Thoracic aorta (tissue), 2 donors: ENCODE results near the gene LKAAEAR1. TPM values are rescaled to one million over a fixed set of nuclear protein-coding genes. Genes with fewer than 3 reads are reported as not detected.

Source experiments
- ATAC-seq: fragments of 150-250 bp; one replicate; pipeline ENCODE4 v1.8.0; 2017; ENCODE audit warnings: low read depth; ENCODE audit not compliant: insufficient number of reproducible peaks, low FRiP score
- DNase-seq: peaks from one replicate; pipeline ENCODE4 v3.0.0-alpha.2; 2020; ENCODE audit warnings: low spot score
- H3K27ac ChIP-seq, 2 donors: fragments of 200-600 bp; sonication (generic); 1 replicate in 1 of 2; 2 replicates in 1 of 2; pipeline ENCODE4 v1.5.1; 2016; ENCODE audit warnings: mild to moderate bottlenecking in 2 of 2, moderate library complexity in 2 of 2
- H3K27me3 ChIP-seq: fragments of 200-600 bp; sonication (generic); replicated peaks from 2 replicates; pipeline ENCODE4 v1.6.0; 2016; ENCODE audit warnings: mild to moderate bottlenecking; ENCODE audit not compliant: insufficient read depth
- H3K36me3 ChIP-seq: fragments of 200-600 bp; sonication (generic); one replicate; pipeline ENCODE4 v1.5.1; 2016
- H3K4me1 ChIP-seq, 2 donors: fragments of 200-600 bp; sonication (generic); 1 replicate in 1 of 2; 2 replicates in 1 of 2; pipeline versions ENCODE4 v1.5.1 to v1.6.0; 2016; ENCODE audit warnings: low read depth in 2 of 2, mild to moderate bottlenecking in 1 of 2; ENCODE audit not compliant: control insufficient read depth in 1 of 2
- H3K4me3 ChIP-seq: fragments of 200-600 bp; sonication (generic); 2 replicates; pipeline ENCODE4 v1.5.1; 2016; ENCODE audit warnings: mild to moderate bottlenecking
- H3K9me3 ChIP-seq: fragments of 200-600 bp; sonication (generic); 2 replicates; pipeline ENCODE4 v1.5.1; 2016
- total RNA-seq, 2 donors: library from RNA; depleted of rRNA; stranded (reverse); fragments of >200 nt; gene quantifications; one replicate each; pipeline versions ENCODE4 v1.1.0 to v1.2.3, GENCODE V29; 2016
- TF ChIP-seq, protein P1 (sequence below): fragments of 200-600 bp; sonication (generic); IDR thresholded peaks from one replicate; pipeline ENCODE4 v1.5.1; 2019; ENCODE audit warnings: antibody characterized with exemption

The LKAAEAR1 gene
- total RNA-seq, 2 donors from 2014 or later, result not detected

DNA sequence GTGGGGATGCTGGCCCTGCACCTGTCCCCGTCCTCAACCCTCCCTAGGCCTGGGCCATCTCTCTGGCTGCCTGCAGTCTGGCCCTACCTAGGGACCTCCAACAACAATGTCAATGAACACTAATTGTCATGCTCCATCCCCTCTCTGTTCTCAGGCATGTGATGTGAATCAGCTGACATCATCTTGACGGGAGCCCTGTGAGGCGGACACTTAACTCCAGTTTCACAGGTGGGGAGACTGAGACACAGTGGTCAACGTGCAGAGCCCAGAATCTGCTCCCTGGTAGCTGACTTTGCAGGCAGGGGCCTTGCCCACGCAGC is 22.0 kb downstream of the LKAAEAR1 start:
- no peaks in the 10 kb centered on the region for H3K36me3 ChIP-seq
- H3K27me3 ChIP-seq, result no peaks in the 10 kb centered on the region
- DNase-seq (no peak), ATAC-seq (no peak)
- H3K27ac ChIP-seq, result peak overlapping the region in 1 of 2 donors; percentile 72
- no peaks in the 10 kb centered on the region for H3K9me3 ChIP-seq
- peak overlapping the region; percentile 93 for H3K4me3 ChIP-seq
- H3K4me1 ChIP-seq, result peaks cover 18 to 24% of the 10 kb centered on the region in 2 donors
- TF ChIP-seq, protein P1, sequence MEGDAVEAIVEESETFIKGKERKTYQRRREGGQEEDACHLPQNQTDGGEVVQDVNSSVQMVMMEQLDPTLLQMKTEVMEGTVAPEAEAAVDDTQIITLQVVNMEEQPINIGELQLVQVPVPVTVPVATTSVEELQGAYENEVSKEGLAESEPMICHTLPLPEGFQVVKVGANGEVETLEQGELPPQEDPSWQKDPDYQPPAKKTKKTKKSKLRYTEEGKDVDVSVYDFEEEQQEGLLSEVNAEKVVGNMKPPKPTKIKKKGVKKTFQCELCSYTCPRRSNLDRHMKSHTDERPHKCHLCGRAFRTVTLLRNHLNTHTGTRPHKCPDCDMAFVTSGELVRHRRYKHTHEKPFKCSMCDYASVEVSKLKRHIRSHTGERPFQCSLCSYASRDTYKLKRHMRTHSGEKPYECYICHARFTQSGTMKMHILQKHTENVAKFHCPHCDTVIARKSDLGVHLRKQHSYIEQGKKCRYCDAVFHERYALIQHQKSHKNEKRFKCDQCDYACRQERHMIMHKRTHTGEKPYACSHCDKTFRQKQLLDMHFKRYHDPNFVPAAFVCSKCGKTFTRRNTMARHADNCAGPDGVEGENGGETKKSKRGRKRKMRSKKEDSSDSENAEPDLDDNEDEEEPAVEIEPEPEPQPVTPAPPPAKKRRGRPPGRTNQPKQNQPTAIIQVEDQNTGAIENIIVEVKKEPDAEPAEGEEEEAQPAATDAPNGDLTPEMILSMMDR, result no peak

DNA sequence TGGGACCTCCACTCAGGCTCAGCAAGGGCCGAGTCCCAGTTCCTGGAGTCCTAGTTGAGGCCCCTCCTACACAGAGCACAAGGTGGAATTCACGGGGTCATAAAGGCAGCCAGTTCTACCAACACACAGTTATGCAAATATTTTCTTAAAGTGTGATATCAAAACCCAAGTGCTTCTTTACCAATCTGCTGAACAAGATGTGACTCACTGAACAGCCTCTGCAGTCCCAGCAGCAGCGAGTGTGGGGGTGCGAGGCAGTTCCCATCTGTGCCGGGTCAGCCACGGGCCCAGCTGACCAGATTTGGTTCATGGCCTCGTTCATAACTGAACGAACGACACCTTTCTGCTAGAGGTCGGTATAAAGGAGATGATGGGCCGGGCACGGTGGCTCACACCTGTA is 25.7 kb downstream of the LKAAEAR1 start:
- Histone ChIP-seq H3K27ac (no peak overlapping the region), H3K4me1 (peaks cover 4 to 7% of the 10 kb centered on the region in 2 donors), H3K27me3 (no peaks in the 10 kb centered on the region), H3K9me3 (no peaks in the 10 kb centered on the region), H3K4me3 (no peak overlapping the region), H3K36me3 (no peaks in the 10 kb centered on the region)
- ATAC-seq (no peak), DNase-seq (no peak)
- TF ChIP-seq, protein P1, result no peak

DNA sequence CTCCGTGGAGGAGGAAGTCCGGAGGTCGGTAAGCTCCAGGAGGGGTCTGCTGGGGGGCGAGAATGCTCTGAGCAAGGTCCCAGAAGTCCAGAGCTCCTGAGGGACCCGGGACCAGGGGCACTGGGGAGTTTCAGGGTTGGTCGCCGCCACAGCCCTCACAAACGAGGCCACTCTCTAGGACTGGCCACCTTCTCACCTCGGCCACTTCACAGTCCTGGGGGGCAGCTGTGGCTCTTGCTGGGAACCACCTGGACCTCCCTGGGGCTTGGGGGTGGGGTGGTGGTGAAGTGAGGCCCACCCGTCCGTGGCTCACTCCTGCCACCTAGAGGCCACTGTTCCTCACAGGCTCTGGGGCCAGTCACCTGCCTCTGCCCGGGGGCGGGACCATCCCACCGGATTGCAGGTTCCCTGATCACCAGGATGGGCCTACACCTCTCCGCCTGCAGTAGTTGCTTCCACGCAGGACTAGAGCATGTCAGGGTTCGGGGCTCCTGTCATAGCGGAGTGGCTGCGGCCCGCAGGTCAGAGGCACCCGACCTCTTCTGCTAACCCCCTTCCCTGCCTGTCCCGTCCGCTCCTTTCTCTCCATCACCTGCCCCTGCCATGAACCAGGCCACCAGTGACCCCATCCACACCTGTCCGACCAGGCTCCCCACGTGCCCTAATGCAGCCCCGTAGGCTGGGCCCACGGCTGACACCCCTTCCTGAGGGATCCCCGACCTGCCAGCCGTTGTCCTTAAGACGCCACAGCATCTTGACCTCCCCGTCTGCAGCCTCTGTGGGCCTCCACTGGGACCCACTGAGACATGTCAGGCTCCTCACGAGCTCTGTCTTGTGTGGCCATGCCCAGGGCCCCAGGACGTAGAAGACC is 26.3 kb downstream of the LKAAEAR1 start:
- DNase-seq (no peak), ATAC-seq (no peak)
- Histone ChIP-seq H3K27ac (no peak overlapping the region), H3K4me3 (peak overlapping the region; percentile 21), H3K4me1 (peaks cover 4 to 7% of the 10 kb centered on the region in 2 donors), H3K36me3 (no peaks in the 10 kb centered on the region), H3K27me3 (no peaks in the 10 kb centered on the region), H3K9me3 (no peaks in the 10 kb centered on the region)
- TF ChIP-seq, protein P1, result peak; percentile 67

DNA sequence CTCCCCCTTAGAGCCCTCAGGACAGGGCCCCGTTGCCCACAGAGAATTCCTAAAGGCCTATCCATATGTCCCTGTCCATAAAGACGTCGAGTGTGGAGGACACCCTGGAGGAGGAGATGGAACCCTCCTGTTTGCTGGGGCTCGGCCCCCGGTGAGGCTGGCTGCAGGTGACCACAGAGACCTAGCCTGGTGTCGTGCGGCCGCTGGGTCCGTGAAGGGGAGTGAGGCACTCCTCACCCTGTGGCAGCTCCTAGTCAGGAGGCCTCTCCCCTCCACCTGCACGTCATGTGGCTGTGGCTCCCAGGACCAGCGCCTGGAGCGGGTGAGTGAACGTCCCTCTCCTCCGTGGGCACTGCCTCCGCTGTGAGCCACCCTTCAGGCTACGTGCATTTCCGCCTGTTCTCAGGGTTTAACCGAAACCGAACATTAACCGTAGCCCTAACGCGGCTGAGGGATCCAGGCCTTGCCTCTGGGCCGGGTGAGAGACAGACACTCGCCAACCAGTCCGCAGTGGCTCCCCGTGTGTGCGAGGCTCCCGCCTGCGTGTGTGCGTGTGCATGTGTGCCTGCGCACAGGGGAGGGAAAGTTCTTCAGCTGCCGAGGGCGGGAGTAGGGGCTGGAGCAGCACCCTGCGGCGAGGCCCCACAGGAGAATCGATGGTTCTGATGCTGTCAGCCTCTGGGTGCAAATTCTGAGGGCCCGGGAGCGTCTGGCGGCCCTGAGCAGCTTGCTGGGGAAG is 27.1 kb downstream of the LKAAEAR1 start:
- Histone ChIP-seq H3K27ac (no peak overlapping the region), H3K4me3 (peak overlapping the region; percentile 21), H3K36me3 (no peaks in the 10 kb centered on the region), H3K9me3 (no peaks in the 10 kb centered on the region), H3K27me3 (no peaks in the 10 kb centered on the region), H3K4me1 (peaks cover 0 to under 1% of the 10 kb centered on the region in 2 donors)
- TF ChIP-seq, protein P1, result no peak
- ATAC-seq (no peak), DNase-seq (no peak)

DNA sequence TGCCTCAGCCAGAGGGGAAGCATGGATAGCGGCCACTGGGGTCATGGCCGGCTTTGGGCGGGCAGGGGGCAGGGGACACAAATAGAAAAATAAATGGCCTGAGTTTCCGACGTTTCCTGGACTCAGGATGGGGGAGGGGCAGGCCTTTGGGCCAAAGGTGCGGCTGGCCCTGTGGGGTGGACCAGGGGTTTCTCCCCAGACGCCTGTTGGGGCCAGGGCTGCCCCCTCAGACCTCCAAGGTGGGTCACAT is 27.6 kb downstream of the LKAAEAR1 start:
- Histone ChIP-seq H3K36me3 (no peaks in the 10 kb centered on the region), H3K27me3 (no peaks in the 10 kb centered on the region), H3K4me1 (no peaks in the 10 kb centered on the region), H3K9me3 (no peaks in the 10 kb centered on the region), H3K27ac (no peak overlapping the region), H3K4me3 (no peak overlapping the region)
- TF ChIP-seq, protein P1, result no peak
- DNase-seq, result no peak
- no peak for ATAC-seq
